ENCODE measurements around the gene PUM2. TPM values are rescaled to one million over a fixed set of nuclear protein-coding genes. Genes with fewer than 3 reads are reported as not detected.

PUM2 gene
- total and polyA plus RNA-seq, 2 of the 13 experiments (the other 11 are each of a cell fraction or from before 2014, with no cell fraction given), result 69.6 to 69.8 TPM

DNA sequence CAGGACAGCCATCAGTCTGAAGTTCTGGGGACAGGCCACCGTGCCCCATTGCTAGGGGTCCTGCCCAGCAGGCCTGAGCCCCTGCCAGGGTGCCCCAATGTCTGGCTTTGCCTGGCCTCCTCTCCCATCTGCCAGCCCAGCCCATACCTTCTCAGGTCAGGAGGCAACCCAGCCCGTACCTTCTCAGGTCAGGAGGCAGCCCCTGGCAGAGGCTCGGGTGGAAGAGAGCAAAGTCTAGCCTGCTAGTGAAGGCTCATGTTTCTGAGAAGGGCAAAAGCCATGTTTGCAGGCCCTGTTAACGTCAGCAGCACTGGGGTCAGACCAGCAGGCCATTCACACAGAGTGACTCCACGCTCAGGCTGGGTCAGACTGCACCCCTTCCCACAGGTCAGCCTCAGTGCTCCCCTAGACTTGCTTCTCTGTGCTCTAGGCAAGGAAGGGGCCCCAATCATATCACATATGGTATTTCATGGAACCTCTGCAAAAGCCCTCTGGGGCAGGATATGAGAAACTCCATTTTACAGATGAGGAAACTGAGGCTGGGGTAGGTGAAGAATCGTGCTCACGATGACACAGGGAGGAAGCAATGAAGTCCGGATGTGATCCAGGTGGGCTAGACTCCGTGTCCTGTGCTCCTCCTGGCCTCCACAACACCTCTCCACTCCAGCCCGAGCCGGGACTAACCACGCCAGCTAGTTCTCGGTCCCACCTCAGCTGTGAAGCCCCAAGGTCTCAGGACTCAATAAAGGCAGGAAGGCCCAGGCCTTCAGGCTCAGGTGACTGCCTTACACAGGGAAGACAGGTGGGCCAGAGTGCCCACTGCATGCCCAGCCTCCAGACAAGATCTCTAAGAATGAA, 135.2 kb downstream of the PUM2 start (continued):
- TF ChIP-seq, protein P1, sequence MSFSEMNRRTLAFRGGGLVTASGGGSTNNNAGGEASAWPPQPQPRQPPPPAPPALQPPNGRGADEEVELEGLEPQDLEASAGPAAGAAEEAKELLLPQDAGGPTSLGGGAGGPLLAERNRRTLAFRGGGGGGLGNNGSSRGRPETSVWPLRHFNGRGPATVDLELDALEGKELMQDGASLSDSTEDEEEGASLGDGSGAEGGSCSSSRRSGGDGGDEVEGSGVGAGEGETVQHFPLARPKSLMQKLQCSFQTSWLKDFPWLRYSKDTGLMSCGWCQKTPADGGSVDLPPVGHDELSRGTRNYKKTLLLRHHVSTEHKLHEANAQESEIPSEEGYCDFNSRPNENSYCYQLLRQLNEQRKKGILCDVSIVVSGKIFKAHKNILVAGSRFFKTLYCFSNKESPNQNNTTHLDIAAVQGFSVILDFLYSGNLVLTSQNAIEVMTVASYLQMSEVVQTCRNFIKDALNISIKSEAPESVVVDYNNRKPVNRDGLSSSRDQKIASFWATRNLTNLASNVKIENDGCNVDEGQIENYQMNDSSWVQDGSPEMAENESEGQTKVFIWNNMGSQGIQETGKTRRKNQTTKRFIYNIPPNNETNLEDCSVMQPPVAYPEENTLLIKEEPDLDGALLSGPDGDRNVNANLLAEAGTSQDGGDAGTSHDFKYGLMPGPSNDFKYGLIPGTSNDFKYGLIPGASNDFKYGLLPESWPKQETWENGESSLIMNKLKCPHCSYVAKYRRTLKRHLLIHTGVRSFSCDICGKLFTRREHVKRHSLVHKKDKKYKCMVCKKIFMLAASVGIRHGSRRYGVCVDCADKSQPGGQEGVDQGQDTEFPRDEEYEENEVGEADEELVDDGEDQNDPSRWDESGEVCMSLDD (CRISPR knock-in tag; IDR thresholded peaks at IDR 0.05; ENCODE audit: borderline replicate concordance), result peak; percentile 97
- no peak for TF ChIP-seq ZBTB8A (CRISPR knock-in tag; IDR thresholded peaks at IDR 0.05; ENCODE audit: borderline replicate concordance, low read depth)
- TF ChIP-seq SP140L (CRISPR knock-in tag; IDR thresholded peaks at IDR 0.05; ENCODE audit: borderline replicate concordance), result 0 out of 2 replicates have a peak, but pooled peaks have one; percentile 42
- TF ChIP-seq, protein P2, sequence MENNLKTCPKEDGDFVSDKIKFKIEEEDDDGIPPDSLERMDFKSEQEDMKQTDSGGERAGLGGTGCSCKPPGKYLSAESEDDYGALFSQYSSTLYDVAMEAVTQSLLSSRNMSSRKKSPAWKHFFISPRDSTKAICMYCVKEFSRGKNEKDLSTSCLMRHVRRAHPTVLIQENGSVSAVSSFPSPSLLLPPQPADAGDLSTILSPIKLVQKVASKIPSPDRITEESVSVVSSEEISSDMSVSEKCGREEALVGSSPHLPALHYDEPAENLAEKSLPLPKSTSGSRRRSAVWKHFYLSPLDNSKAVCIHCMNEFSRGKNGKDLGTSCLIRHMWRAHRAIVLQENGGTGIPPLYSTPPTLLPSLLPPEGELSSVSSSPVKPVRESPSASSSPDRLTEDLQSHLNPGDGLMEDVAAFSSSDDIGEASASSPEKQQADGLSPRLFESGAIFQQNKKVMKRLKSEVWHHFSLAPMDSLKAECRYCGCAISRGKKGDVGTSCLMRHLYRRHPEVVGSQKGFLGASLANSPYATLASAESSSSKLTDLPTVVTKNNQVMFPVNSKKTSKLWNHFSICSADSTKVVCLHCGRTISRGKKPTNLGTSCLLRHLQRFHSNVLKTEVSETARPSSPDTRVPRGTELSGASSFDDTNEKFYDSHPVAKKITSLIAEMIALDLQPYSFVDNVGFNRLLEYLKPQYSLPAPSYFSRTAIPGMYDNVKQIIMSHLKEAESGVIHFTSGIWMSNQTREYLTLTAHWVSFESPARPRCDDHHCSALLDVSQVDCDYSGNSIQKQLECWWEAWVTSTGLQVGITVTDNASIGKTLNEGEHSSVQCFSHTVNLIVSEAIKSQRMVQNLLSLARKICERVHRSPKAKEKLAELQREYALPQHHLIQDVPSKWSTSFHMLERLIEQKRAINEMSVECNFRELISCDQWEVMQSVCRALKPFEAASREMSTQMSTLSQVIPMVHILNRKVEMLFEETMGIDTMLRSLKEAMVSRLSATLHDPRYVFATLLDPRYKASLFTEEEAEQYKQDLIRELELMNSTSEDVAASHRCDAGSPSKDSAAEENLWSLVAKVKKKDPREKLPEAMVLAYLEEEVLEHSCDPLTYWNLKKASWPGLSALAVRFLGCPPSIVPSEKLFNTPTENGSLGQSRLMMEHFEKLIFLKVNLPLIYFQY (CRISPR knock-in tag; IDR thresholded peaks at IDR 0.05; ENCODE audit: borderline replicate concordance), result peak; percentile 89
- peak; percentile 80; the same call in 1 of the 2 replicates for TF ChIP-seq ZMYM2 (CRISPR knock-in tag; IDR thresholded peaks at IDR 0.05)
- TF ChIP-seq, protein P3, sequence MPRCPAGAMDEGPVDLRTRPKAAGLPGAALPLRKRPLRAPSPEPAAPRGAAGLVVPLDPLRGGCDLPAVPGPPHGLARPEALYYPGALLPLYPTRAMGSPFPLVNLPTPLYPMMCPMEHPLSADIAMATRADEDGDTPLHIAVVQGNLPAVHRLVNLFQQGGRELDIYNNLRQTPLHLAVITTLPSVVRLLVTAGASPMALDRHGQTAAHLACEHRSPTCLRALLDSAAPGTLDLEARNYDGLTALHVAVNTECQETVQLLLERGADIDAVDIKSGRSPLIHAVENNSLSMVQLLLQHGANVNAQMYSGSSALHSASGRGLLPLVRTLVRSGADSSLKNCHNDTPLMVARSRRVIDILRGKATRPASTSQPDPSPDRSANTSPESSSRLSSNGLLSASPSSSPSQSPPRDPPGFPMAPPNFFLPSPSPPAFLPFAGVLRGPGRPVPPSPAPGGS (CRISPR knock-in tag; IDR thresholded peaks at IDR 0.05), result no peak
- TF ChIP-seq ZSCAN25 (CRISPR knock-in tag; IDR thresholded peaks at IDR 0.05), result peak; percentile 98
- peak; percentile 93 for TF ChIP-seq TMF1 (CRISPR knock-in tag; IDR thresholded peaks at IDR 0.05; ENCODE audit: low read depth)
- no peak for TF ChIP-seq ISX (CRISPR knock-in tag; conservative IDR thresholded peaks at IDR 0.05)
- no peak for TF ChIP-seq ZNF484 (CRISPR knock-in tag; IDR thresholded peaks at IDR 0.05; ENCODE audit: borderline replicate concordance, low read depth)
- peak; percentile 64 for TF ChIP-seq ASH2L (IDR thresholded peaks at IDR 0.05; ENCODE audit: insufficient read length, low read depth, low read length)
- TF ChIP-seq ISL2 (CRISPR knock-in tag; IDR thresholded peaks at IDR 0.05), result no peak; the same call in none of the 2 replicates
- peak; percentile 68 for TF ChIP-seq TBL1XR1 (IDR thresholded peaks at IDR 0.05; ENCODE audit: borderline replicate concordance, low read length, partially characterized antibody)
- TF ChIP-seq ZSCAN20 (CRISPR knock-in tag; IDR thresholded peaks at IDR 0.05; ENCODE audit: borderline replicate concordance), result no peak
- peak; percentile 41; the same call in 1 of the 2 replicates for TF ChIP-seq SMYD3 (CRISPR knock-in tag; IDR thresholded peaks at IDR 0.05)
- peak; percentile 95 for TF ChIP-seq ZSCAN21 (CRISPR knock-in tag; IDR thresholded peaks at IDR 0.05; ENCODE audit: borderline replicate concordance)
